ENCODE results near the gene UBR3.

The UBR3 gene

DNA sequence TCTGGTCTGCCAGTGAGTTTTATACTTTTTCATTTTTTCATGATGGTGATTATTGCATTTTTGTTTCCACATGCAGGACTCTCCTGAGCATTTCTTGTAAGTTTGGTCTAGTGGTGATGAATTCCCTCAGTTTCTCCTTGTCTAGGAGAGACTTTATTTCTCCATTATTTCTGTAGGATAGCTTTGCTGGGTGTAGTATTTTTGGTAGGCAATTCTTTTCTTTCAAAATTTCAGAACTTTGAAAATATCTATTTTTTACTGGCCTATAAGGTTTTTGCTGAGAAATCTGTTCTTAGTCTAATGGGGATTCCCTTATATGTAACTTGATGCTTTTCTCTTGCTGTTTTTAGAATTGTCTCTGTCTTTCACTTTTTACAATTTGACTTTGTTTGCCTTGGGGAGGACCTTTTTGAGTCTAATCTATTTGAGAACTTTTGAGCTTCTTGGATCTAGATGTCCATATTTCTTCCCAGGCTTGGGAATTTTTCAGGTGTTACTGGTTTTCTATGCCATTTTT lies 149.1 kb downstream of the UBR3 start:
- Histone ChIP-seq H3K4me1 (ENCODE audit: insufficient read depth, low read length, poor library complexity, severe bottlenecking) (no peaks in the 10 kb centered on the region), H3K27me3 (ENCODE audit: insufficient read depth, low read length, poor library complexity, severe bottlenecking) (no peaks in the 10 kb centered on the region), H2AFZ (ENCODE audit: low read length) (no peak overlapping the region), H3K36me3 (ENCODE audit: insufficient read depth, low read length) (peaks cover 17% of the 10 kb centered on the region; the same call in 1 of the 2 replicates), H3K9ac (ENCODE audit: low read depth, low read length, poor library complexity, severe bottlenecking) (no peak overlapping the region), H3K9me3 (ENCODE audit: insufficient read depth, low read depth, low read length) (peaks cover 17% of the 10 kb centered on the region; the same call in 1 of the 2 replicates), H3K9me2 (replicated peaks; ENCODE audit: low read depth, low read length) (no peaks in the 10 kb centered on the region), H3K4me2 (ENCODE audit: low read depth, low read length, poor library complexity, severe bottlenecking) (no peak overlapping the region), H4K20me1 (ENCODE audit: insufficient read depth, low read length, poor library complexity, severe bottlenecking) (no peaks in the 10 kb centered on the region), H3K4me3 (ENCODE audit: low read length, poor library complexity, severe bottlenecking) (no peak overlapping the region), H3K79me2 (ENCODE audit: insufficient read depth, low read length) (no peaks in the 10 kb centered on the region), H3F3A (ENCODE audit: low read depth) (no peaks in the 10 kb centered on the region)
- no peak for TF ChIP-seq EZH2phosphoT487 (IDR thresholded peaks at IDR 0.05; ENCODE audit: borderline replicate concordance)
- TF ChIP-seq, protein P1, sequence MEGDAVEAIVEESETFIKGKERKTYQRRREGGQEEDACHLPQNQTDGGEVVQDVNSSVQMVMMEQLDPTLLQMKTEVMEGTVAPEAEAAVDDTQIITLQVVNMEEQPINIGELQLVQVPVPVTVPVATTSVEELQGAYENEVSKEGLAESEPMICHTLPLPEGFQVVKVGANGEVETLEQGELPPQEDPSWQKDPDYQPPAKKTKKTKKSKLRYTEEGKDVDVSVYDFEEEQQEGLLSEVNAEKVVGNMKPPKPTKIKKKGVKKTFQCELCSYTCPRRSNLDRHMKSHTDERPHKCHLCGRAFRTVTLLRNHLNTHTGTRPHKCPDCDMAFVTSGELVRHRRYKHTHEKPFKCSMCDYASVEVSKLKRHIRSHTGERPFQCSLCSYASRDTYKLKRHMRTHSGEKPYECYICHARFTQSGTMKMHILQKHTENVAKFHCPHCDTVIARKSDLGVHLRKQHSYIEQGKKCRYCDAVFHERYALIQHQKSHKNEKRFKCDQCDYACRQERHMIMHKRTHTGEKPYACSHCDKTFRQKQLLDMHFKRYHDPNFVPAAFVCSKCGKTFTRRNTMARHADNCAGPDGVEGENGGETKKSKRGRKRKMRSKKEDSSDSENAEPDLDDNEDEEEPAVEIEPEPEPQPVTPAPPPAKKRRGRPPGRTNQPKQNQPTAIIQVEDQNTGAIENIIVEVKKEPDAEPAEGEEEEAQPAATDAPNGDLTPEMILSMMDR (conservative IDR thresholded peaks at IDR 0.05; ENCODE audit: low read length), result no peak

DNA sequence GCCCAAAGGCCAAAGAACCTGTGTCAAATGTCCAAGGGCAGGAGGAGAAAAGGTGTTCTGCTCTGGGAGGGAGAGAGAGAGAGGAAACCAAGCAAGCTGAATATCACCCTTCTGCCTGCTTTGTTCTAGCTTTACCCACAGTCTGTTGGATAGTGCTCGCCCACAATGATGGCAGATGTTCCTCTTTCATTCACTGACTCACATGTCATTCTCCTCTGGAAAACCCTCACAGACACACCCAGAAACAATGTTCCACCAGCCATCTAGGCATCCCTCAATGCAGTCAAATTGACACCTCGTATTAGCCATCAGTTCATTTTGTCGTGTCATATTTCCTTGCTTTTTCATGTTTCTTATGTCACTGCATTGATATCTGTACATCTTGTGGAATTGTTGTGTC lies 150.3 kb downstream of the UBR3 start:
- no peaks in the 10 kb centered on the region for H3K9me2 ChIP-seq (replicated peaks; ENCODE audit: low read depth, low read length)
- TF ChIP-seq, protein P1 (conservative IDR thresholded peaks at IDR 0.05; ENCODE audit: low read length), result no peak
- TF ChIP-seq EZH2phosphoT487 (IDR thresholded peaks at IDR 0.05; ENCODE audit: borderline replicate concordance), result no peak
- peaks cover 17% of the 10 kb centered on the region; the same call in 1 of the 2 replicates for H3K36me3 ChIP-seq (ENCODE audit: insufficient read depth, low read length)
- H3F3A ChIP-seq (ENCODE audit: low read depth), result no peaks in the 10 kb centered on the region
- no peaks in the 10 kb centered on the region for H3K4me1 ChIP-seq (ENCODE audit: insufficient read depth, low read length, poor library complexity, severe bottlenecking)
- H3K4me3 ChIP-seq (ENCODE audit: low read length, poor library complexity, severe bottlenecking), result no peak overlapping the region
- no peaks in the 10 kb centered on the region for H3K27me3 ChIP-seq (ENCODE audit: insufficient read depth, low read length, poor library complexity, severe bottlenecking)
- H3K4me2 ChIP-seq (ENCODE audit: low read depth, low read length, poor library complexity, severe bottlenecking), result no peak overlapping the region
- H4K20me1 ChIP-seq (ENCODE audit: insufficient read depth, low read length, poor library complexity, severe bottlenecking), result no peaks in the 10 kb centered on the region
- no peak overlapping the region for H2AFZ ChIP-seq (ENCODE audit: low read length)
- no peak overlapping the region for H3K9ac ChIP-seq (ENCODE audit: low read depth, low read length, poor library complexity, severe bottlenecking)
- H3K79me2 ChIP-seq (ENCODE audit: insufficient read depth, low read length), result no peaks in the 10 kb centered on the region
- H3K9me3 ChIP-seq (ENCODE audit: insufficient read depth, low read depth, low read length), result peaks cover 17% of the 10 kb centered on the region; the same call in 1 of the 2 replicates

DNA sequence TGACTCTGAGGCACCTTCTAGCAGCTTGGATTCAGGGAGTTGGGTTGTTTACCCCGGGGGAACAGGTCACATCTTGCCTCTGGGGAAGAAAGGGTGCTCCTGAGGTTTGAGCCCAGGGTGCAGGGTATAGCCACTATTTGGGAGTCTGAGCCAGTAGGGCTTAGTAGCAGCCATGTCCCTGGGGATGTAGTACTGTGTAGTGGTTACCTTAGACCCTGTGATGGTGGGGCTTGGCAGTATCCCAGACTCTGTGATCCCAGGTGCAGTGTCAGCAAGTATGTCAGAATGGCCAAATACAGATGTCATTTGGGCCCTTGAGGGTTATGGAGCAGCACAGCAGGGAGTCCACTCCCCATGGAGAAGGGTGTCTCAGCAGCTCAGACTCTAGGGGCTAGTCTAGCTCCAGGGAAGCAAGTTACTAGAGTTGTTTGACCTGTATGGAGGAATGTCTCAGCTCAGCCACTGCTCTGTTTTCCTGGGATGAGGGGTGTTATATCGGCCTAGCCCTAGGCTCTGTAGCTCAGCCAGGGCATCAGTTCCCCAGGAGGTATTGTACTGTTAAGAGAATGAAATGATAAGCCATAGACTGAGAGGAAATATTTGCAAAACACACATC lies 151.3 kb downstream of the UBR3 start:
- Histone ChIP-seq H4K20me1 (ENCODE audit: insufficient read depth, low read length, poor library complexity, severe bottlenecking) (no peaks in the 10 kb centered on the region), H3K27me3 (ENCODE audit: insufficient read depth, low read length, poor library complexity, severe bottlenecking) (no peaks in the 10 kb centered on the region), H2AFZ (ENCODE audit: low read length) (no peak overlapping the region), H3K4me3 (ENCODE audit: low read length, poor library complexity, severe bottlenecking) (no peak overlapping the region), H3K36me3 (ENCODE audit: insufficient read depth, low read length) (peaks cover 17% of the 10 kb centered on the region; the same call in 1 of the 2 replicates), H3K4me2 (ENCODE audit: low read depth, low read length, poor library complexity, severe bottlenecking) (no peak overlapping the region), H3K9ac (ENCODE audit: low read depth, low read length, poor library complexity, severe bottlenecking) (no peak overlapping the region), H3K9me3 (ENCODE audit: insufficient read depth, low read depth, low read length) (peaks cover 17% of the 10 kb centered on the region; the same call in 1 of the 2 replicates), H3K79me2 (ENCODE audit: insufficient read depth, low read length) (no peaks in the 10 kb centered on the region), H3K4me1 (ENCODE audit: insufficient read depth, low read length, poor library complexity, severe bottlenecking) (no peaks in the 10 kb centered on the region), H3K9me2 (replicated peaks; ENCODE audit: low read depth, low read length) (no peaks in the 10 kb centered on the region), H3F3A (ENCODE audit: low read depth) (no peaks in the 10 kb centered on the region)
- TF ChIP-seq EZH2phosphoT487 (IDR thresholded peaks at IDR 0.05; ENCODE audit: borderline replicate concordance), result no peak
- TF ChIP-seq, protein P1 (conservative IDR thresholded peaks at IDR 0.05; ENCODE audit: low read length), result no peak

Data from Loucy (cell line).